ENCODE data around the gene ZFAND3.

Gene ZFAND3

DNA sequence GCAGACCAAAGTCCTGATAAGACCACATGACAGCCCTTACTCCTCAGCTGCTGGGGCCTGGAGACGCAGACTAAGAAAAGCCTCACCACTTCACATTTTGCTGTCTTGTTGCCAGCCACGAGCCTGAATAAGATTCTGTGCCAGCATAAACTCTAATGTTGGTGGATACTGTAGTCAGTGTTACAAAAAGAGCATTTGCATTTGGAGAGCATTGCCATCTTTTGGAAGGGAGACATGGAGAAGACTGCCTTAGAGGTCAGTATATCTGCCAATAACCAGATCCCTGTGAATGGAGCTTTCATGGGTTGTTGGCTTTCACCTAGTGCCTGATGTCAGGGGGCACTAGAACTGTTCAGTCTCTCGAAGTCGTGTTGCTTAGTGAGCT, 315.2 kb downstream of the ZFAND3 start:
- peak overlapping the region in 1 of 2 donors; percentile 55 for H3K27ac Mint-ChIP-seq
- ATAC-seq = no peak
- H3K9me3 Mint-ChIP-seq = peaks cover 0 to 3% of the 10 kb centered on the region in 2 donors
- no peaks in the 10 kb centered on the region for H3K27me3 Mint-ChIP-seq
- no peak for DNase-seq
- H3K4me3 Mint-ChIP-seq = no peak overlapping the region
- peaks cover 45% of the 10 kb centered on the region for H3K4me1 Mint-ChIP-seq

DNA sequence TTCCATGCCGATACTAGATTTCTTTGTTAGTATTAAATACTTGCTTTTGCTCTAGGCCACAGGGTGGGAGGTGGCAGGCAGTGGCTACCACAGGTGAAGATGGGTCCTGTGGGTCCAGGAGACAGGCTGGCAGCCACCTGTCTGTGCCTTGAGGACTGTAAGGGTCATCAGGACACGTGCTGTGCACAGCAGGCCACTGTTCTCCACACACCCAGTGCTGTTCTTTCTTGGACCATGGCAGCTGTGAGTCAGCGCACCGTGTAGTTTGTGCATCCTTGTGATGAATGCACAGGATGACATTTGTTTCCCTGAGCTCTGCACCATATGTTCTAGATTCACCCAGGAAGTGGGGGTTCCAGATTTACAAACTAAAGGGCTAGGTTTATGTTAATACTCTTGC, 317.0 kb downstream of the ZFAND3 start:
- peaks cover 28% of the 10 kb centered on the region for H3K4me1 Mint-ChIP-seq
- peak overlapping the region in 1 of 2 donors; percentile 21 for H3K27ac Mint-ChIP-seq
- H3K4me3 Mint-ChIP-seq = no peak overlapping the region
- DNase-seq (no peak), ATAC-seq (peak; percentile 26)
- H3K9me3 Mint-ChIP-seq = no peaks in the 10 kb centered on the region
- H3K27me3 Mint-ChIP-seq = no peaks in the 10 kb centered on the region

DNA sequence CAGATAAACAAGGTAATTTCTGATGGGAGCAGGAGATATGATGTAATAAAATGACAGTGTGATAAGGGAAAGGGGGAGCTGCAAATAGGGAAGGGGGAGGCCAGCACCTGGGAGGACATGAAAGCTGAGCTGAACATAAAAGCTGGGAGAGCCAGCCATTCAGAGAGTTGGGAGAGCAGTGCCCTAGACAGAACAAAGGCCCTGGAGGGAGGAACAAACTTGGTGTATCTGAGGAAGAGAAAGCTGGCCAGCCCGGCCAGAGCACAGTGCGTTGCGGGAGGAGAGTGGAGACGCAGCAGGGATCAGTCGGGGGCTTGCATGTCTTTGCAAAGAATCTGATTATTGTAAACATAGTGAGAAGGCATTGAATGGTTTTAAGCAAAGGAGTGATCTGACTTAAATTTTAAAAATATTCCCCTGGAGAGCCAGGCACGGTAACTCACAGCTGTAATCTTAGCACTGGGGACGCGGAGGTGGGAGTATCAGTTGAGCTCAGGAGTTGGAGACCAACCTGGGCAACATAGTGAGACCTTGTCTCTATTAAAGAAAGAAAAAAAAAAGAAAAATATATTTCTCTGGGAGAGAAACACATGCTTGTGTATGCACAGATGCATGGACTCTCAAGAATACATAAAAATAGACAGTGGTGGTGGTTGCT, 318.2 kb downstream of the ZFAND3 start:
- ATAC-seq (no peak), DNase-seq (no peak)
- Mint-ChIP-seq H3K27me3 (no peaks in the 10 kb centered on the region), H3K4me1 (peaks cover 18% of the 10 kb centered on the region), H3K9me3 (no peaks in the 10 kb centered on the region), H3K4me3 (no peak overlapping the region), H3K27ac (peak overlapping the region in 1 of 2 donors; percentile 84)

DNA sequence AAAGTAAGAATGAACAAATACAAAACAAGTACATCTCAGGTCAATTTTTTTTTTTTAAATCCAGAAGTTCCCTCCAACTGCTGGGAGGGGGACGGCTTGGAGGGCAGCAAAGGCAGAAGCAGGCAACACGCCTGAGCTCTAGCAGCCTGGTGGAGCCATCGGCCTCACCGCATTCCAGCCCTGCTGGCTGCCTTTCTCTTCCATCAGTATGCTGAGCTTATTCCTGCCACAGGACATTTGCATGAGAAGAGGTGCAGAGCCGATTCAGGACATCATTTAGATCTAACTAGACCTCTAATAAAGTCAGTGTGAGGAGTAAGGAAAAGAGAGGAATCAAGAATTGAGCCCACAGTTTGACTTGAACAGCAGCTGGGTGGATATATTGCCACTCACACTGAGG, 318.8 kb downstream of the ZFAND3 start:
- no peak for DNase-seq
- no peaks in the 10 kb centered on the region for H3K27me3 Mint-ChIP-seq
- H3K9me3 Mint-ChIP-seq = no peaks in the 10 kb centered on the region
- H3K4me3 Mint-ChIP-seq = no peak overlapping the region
- H3K27ac Mint-ChIP-seq = no peak overlapping the region
- peaks cover 12% of the 10 kb centered on the region for H3K4me1 Mint-ChIP-seq
- ATAC-seq = no peak

DNA sequence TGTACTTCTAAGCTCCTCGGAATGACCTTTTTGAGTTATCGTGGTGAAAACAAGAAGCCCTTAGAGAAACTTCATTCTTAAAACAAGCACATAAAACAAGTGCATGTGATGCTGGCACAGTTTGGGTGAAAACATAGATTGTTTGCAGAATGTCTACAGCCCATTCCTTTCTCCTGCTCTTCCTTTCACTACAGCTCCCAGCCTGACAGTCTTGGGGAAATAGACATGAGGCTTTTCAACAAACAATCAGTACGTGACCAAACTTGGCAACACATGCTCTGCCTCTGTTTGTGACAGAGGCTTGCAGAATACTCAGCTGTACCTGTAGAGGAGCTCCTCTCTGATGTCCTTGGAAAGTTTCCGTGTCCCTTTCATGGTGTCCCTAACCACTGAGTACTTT, 321.6 kb downstream of the ZFAND3 start:
- H3K27ac Mint-ChIP-seq = no peak overlapping the region
- ATAC-seq (no peak), DNase-seq (no peak)
- no peak overlapping the region for H3K4me3 Mint-ChIP-seq
- H3K4me1 Mint-ChIP-seq = peaks cover 11% of the 10 kb centered on the region
- no peaks in the 10 kb centered on the region for H3K9me3 Mint-ChIP-seq
- H3K27me3 Mint-ChIP-seq = no peaks in the 10 kb centered on the region

DNA sequence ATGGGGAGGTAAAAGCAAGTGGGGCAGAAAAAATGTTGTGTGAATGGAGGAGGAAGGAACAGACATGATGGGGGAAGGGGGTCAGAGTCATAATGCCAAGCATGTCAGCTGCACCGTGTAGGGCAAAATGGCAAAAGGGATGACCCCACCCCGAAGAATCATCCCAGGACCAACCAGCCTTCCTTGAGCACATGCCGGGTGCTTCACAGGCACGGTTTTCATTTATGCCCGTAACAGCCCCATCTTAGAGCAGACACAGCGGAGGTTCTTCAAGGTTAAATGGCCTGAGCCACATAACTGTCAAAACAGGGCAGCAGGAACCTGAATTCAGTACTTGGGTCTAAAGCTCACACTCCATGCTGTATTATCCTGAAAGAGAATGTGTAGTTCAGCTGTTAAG, 322.2 kb downstream of the ZFAND3 start:
- Mint-ChIP-seq H3K27me3 (no peaks in the 10 kb centered on the region), H3K4me1 (peaks cover 13% of the 10 kb centered on the region), H3K9me3 (no peaks in the 10 kb centered on the region), H3K4me3 (no peak overlapping the region), H3K27ac (no peak overlapping the region)
- DNase-seq (no peak), ATAC-seq (no peak)

DNA sequence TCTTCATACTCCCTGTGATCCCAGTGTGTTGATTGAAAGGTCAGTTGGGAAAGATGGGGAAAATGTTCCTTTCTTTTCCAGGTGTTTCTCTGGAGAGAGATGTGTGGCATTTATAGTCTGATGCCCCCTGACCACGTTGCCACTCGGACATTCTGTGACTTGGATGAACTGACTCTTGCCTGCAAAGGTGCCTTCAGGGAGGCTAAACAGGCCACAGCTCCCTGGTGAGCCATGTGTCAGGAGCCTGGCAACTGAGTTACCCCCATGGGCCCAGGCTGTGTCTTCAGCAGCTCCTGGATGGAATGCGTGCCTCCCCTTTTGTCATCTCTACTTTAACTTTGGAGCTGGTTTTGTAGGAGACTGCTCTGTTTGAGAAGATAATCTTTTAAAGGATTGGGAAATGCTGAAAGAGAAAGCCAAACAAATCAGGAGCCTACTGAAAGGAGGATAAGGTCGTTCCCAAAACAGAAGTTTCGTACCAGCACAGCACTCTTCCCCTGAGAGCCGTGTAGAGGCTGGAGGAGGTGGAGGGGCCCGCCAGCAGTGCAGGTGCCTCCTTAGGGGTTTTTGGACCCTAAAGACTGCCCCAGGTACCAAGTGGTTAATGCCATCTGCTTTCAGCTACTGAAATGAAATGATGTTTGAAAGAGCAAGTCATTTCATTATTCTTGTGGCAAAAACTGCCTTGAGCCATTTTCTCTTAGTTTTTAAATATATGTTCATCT, 322.8 kb downstream of the ZFAND3 start:
- H3K9me3 Mint-ChIP-seq = no peaks in the 10 kb centered on the region
- H3K4me3 Mint-ChIP-seq = no peak overlapping the region
- no peaks in the 10 kb centered on the region for H3K27me3 Mint-ChIP-seq
- H3K4me1 Mint-ChIP-seq = peaks cover 13% of the 10 kb centered on the region
- H3K27ac Mint-ChIP-seq = no peak overlapping the region
- DNase-seq = no peak
- no peak for ATAC-seq

DNA sequence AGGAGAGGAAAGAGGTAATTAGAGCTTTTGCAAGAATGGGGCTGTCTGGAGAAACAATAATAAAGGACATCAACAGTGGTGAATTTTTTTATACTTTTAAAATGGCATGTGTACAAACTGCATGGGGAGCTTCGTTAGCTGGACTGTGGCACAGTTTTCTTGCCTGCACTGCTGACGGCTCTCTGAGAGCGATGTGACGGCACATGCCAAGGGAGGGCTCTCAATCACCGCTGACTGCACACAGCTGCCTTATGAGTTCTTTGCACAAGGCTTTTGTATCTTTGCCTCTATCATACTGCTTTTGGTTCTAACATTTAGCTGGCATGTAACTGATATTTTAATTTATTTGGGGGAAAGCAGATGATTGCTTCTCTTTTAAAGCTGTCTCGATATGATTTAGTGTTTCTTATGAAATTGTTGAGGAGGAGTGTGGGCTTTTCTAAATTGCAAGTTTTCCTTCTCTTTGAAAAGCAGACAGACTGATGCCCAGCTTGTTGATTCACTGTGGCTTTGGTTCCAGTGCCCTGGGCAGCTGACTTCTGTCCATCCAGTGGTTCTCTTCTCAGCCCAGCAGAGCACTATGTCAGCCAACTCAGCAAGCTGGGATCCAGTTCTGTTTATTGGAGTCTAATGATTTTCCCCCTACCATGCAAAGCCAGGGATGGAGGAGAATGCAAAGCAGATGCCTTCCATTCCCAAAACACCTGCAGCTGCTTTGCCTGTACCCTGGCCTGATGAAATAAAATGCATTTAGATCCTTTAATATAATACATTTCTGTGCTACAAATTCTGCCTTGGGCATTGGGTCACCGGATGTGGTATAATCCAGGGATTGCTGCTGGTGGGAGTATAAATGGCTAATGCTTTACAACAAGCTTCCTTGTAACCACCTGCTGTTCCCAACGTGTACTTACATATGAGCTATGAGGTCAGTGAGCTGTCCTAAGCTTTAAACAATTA, 323.9 kb downstream of the ZFAND3 start:
- no peak overlapping the region for H3K4me3 Mint-ChIP-seq
- no peaks in the 10 kb centered on the region for H3K9me3 Mint-ChIP-seq
- peaks cover 11% of the 10 kb centered on the region for H3K4me1 Mint-ChIP-seq
- DNase-seq (no peak), ATAC-seq (no peak)
- H3K27ac Mint-ChIP-seq = peak overlapping the region in 1 of 2 donors; percentile 19
- H3K27me3 Mint-ChIP-seq = no peaks in the 10 kb centered on the region

DNA sequence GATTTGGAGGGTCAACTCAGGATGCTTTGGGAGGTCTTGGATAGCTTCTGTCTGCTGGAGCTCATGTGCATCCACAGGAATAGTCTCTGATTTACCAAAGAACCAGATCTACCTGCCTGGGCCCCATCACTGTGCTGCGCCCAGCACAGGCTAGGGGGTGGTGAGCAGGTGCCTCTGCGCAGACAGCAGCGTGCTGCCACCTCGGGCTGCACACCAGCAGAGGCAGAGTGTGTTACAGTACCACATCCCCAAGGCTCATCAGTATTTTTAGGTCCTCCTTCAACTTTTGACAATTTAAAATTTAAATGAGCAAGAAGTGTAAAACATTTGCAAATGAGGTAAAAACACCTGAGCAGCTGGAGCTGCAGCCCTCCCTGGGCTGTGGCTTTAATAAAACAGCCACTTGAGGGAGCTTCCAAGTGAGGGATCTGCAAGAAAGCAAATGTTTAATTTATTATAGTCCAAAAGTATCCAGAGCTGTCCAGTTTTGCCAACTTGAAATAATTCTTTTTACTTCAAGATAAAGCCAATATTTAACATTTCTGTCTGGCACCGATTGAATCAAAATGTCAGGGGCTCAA, 324.9 kb downstream of the ZFAND3 start:
- H3K9me3 Mint-ChIP-seq = no peaks in the 10 kb centered on the region
- no peak overlapping the region for H3K4me3 Mint-ChIP-seq
- no peaks in the 10 kb centered on the region for H3K27me3 Mint-ChIP-seq
- no peak for DNase-seq
- ATAC-seq = no peak
- peaks cover 7% of the 10 kb centered on the region for H3K4me1 Mint-ChIP-seq
- H3K27ac Mint-ChIP-seq = no peak overlapping the region

DNA sequence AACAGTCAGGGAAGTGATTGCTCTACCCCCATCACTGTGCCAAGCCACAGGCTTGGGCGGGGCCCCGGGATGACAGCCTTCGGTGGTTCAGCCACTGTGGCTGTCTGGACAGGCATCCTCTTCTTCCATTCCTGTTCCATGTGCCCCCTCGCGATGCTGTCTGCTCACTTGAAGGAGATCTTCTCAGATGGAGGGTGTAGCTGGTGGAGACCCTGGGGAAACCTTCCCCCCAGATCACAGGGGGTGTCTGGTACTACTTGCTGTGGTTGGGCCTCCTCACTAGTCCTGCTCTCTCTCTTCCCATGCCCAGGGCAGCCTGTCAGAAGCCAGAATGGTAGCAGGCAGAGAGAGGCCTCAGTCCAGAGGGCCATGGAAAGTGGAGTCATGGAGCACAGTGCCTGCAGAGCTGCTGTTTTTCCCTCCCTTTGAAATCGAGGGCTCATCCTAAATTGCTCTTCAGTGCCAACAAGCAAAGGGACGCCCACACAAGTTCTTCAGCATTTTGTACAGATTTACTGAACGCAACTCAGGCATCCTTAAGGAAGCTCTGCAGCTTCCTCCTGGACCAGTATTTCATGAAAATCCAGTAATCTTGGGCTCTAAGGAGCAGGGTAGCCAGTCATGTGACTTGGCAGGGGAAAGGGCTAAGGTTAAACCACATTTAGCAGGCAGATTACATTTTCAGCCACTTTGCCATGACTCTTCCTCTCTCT, 326.6 kb downstream of the ZFAND3 start:
- ATAC-seq (no peak), DNase-seq (no peak)
- peaks cover 7% of the 10 kb centered on the region for H3K4me1 Mint-ChIP-seq
- no peaks in the 10 kb centered on the region for H3K9me3 Mint-ChIP-seq
- H3K27ac Mint-ChIP-seq = no peak overlapping the region
- no peaks in the 10 kb centered on the region for H3K27me3 Mint-ChIP-seq
- H3K4me3 Mint-ChIP-seq = no peak overlapping the region

DNA sequence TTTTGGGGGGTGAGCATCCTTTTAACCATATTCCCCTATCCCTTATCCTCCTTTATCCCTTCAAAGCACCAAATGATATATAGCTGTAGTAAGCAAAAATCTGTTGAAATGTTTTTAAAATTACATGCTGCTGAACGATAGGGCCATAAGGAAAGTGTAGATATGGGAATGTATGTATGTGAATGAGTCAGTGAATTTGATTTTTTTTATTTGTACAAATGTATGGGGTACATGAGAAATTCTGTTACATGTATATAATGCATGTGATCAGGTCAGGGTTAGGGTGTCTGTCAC, 327.2 kb downstream of the ZFAND3 start:
- Mint-ChIP-seq H3K27me3 (no peaks in the 10 kb centered on the region), H3K4me3 (no peak overlapping the region), H3K27ac (no peak overlapping the region), H3K4me1 (peaks cover 7% of the 10 kb centered on the region), H3K9me3 (no peaks in the 10 kb centered on the region)
- ATAC-seq (no peak), DNase-seq (no peak)

DNA sequence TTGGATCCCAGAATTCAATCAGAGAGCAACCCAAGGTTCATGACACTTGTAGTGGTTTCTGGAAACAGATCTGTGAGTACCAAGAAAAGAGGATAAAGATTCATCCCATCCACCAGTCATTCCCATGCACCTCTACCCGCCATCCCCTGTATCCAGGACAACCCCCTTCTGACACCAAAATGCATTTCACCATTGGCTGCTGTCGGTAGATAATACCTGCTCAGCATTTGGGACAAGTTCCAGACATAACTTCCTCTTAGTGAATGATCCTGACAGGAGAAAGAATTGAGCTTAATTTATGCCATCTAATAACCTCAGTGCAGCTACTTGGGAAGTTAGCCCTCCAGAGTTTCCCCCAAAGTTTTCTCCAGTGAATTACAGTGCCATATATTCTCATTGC, 329.1 kb downstream of the ZFAND3 start:
- DNase-seq = no peak
- Mint-ChIP-seq H3K4me1 (peaks cover 7% of the 10 kb centered on the region), H3K4me3 (no peak overlapping the region), H3K9me3 (no peaks in the 10 kb centered on the region), H3K27me3 (no peaks in the 10 kb centered on the region), H3K27ac (no peak overlapping the region)
- ATAC-seq = no peak

DNA sequence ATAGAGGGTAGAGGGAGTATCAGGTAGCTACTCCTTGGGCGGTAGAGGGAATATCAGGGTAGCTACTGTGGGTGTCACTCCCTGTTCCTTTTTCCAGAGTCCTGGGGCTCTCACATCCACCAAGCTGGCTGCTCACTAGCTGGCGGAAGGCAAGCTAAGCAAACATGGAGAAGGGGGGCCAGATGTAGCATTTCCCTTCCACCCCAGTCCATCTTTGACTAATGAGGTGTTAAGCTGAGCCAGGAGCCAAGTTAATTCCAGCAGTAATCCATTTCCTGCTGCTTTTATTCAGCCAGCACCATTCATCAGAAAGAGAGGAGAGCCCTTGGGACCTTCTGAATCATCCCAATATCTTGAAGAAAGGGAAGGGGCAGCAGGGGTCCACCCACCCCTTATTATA, 330.0 kb downstream of the ZFAND3 start:
- Mint-ChIP-seq H3K4me3 (no peak overlapping the region), H3K27me3 (no peaks in the 10 kb centered on the region), H3K27ac (no peak overlapping the region), H3K9me3 (no peaks in the 10 kb centered on the region), H3K4me1 (peaks cover 7% of the 10 kb centered on the region)
- no peak for DNase-seq
- no peak for ATAC-seq

DNA sequence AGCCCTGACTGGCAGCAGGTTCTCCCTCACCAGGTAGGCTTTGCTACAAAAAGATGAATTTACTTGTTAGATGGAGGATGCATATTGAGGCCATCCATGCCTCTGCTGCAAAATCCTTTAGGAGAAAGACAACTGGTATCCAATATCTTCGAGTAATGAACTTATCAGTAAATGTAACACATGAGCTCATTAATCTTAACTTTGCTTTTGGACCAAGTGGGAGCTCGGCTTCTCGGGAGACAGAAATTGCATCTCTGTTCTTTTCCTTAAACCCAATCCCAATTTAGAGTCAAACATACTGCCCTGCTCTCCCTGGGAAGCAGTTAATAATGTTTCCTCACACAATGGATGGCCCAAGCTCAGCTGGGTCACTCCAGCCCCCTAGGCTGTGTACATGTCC, 330.5 kb downstream of the ZFAND3 start:
- H3K27ac Mint-ChIP-seq = no peak overlapping the region
- DNase-seq (no peak), ATAC-seq (no peak)
- no peak overlapping the region for H3K4me3 Mint-ChIP-seq
- no peaks in the 10 kb centered on the region for H3K9me3 Mint-ChIP-seq
- H3K4me1 Mint-ChIP-seq = peaks cover 7% of the 10 kb centered on the region
- H3K27me3 Mint-ChIP-seq = no peaks in the 10 kb centered on the region

DNA sequence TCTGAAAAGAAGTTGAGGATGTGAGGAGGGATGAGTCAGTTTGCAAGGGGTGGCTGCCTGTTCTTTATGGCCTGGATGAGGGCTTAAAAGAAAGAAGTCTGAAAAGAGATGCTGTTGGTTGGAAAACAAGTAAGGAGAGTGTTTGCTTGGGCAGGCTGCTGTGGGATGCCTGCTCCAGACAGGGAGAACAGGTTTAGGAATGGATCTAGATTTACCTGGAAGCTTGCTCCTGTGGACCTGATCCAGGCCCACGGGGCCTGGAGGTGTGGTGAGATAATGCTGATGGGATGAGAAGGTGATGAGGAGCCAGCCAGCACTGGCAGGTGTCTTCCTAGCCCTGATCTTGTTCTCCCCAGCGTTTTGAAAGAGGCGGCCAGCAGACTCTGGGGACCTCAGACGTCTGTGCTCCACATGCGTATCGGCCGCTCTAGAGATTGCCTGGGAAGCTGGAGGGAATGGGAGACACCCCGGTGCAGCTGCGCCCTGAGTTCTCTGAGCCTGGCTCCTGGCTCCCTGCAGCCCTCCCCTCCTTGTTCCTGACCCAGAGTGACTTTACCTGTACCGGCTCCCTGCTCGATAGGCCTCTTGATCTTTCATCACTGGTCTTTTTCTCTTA, 331.3 kb downstream of the ZFAND3 start:
- peak overlapping the region; percentile 21 to 84 for H3K27ac Mint-ChIP-seq
- DNase-seq (no peak), ATAC-seq (no peak)
- H3K9me3 Mint-ChIP-seq = no peaks in the 10 kb centered on the region
- H3K27me3 Mint-ChIP-seq = no peaks in the 10 kb centered on the region
- H3K4me3 Mint-ChIP-seq = no peak overlapping the region
- H3K4me1 Mint-ChIP-seq = peaks cover 6% of the 10 kb centered on the region

All from stimulated activated naive CD8-positive, alpha-beta T cell treated with anti-CD3 and anti-CD28 coated beads, Interleukin-15, amount 100 ng/mL, for 72 hours (primary cell).